Measurements from ENCODE around the gene AVPR2.

The AVPR2 gene

GRCh38 chrX:153903991-153904957, at the start of gene AVPR2:
Gene AVPR2, plus strand, starts transcription at chrX:153904673. Its CDS starts 473 bp downstream, at chrX:153905146.
- DNase-seq (ENCODE audit: low read depth), result no peak

GRCh38 chrX:153854702-153855101, 49.8 kb upstream of the AVPR2 start:
- DNase-seq (ENCODE audit: low read depth), result no peak

GRCh38 chrX:153857348-153857903, 47.0 kb upstream of the AVPR2 start:
- no peak for DNase-seq (ENCODE audit: low read depth)

GRCh38 chrX:153861151-153861550, 43.3 kb upstream of the AVPR2 start:
- DNase-seq (ENCODE audit: low read depth), result no peak

DNA sequence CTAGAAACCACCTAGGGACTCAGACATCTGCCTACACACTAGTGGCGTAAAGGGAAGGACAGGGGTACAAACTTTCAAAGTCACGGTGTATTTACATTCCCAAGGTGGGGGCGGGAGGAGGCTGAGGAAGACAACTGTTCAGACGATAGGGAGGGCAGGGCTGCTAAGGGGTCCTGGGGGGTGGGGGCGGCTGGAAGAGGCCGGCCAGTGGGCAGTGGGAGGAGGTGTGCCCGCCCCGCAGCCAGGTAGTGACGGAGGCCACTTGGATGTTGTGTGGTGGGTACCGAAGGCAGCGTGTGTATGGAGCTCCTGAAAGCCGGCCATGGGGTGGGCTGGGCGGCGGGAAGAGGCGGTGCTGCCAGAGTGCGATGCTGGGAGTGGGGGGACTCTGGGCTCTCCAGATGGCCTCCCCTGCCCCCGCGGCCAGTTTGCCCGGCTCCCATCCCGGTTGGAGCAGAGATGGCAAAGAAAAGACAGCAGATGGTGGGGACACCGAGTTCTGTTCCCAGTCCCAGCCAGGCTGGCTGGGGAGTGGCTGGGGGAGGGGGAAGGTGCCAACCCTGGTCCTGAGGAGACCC, 42.7 kb upstream of the AVPR2 start:
- no peak for DNase-seq (ENCODE audit: low read depth)

GRCh38 chrX:153862369-153863250, 41.9 kb upstream of the AVPR2 start:
- DNase-seq (ENCODE audit: low read depth), result no peak

DNA sequence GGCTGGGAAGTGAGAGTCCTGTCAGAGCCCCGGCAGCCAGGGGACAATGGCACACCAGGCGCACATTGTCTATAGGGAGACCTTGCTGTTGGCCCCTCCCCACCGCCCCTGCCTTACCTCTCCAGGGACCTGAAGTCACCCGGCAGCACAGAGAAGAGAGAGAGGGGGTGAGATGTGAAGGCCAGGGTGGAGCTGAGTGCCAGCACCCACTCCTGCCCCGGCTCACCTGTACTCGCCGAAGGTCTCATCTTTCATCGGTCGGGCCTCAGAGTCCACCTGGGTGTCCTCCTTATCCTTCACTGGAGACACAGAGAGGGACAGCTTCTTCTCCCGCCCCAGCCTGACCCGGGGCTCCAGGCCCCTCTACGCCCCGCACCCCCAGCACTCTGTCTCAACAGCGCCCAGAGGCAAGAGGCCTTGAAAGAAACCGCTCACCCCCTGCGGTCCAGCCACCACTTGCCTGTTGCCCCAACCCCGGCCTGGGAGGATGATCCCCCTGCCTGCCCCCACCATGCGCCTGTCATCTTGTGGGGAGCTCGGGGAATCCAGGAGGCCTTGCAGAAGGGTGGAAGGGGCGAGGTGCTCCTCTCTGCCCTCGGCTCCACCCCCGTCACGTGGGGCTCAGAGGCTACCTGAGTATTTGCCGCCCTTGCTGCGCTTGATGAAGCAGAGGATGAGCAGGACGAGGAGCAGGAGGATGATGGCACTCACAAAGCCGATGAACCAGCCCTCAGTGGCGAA, 41.1 kb upstream of the AVPR2 start:
- DNase-seq (ENCODE audit: low read depth), result no peak

- DNase-seq (ENCODE audit: low read depth), result no peak
These were observed 40.4 kb upstream of the AVPR2 start for GRCh38 chrX:153864101-153864500.

- DNase-seq (ENCODE audit: low read depth), result no peak
These were observed 39.7 kb upstream of the AVPR2 start for GRCh38 chrX:153864561-153865320.

DNA sequence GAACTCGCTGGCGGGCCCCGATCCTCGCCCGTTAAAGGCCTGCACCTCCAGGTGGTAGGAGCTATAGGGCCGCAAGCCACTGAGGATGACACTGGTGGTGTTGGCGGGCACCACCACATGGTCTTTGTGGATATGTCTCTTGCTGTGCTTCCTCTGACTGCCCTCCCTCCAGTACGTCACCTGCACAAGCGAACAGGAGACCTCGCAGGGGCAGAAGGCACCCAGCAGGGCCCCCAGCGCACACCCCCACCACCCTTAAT, 39.2 kb upstream of the AVPR2 start:
- DNase-seq (ENCODE audit: low read depth), result no peak

DNA sequence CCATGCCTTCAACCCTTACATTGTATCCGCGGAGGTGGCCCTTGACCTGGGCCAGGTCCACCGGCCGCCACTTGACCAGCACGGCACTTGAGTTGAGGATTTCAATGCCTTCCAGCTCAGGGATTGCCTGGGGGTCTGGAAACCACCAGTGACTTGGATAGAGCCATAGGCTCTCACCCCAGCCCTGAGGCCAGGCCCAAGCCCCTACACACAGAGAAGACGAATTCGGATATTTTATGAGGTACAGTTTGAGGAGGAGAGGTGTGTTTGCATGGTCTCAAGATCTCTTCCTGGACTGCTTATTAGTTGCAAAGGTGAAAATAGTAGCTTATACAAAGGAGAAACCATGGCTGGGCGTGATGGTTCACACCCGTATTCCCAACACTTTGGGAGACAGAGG, 38.8 kb upstream of the AVPR2 start:
- no peak for DNase-seq (ENCODE audit: low read depth)

- DNase-seq (ENCODE audit: low read depth), result no peak
These were observed 38.0 kb upstream of the AVPR2 start for GRCh38 chrX:153866302-153867019.

GRCh38 chrX:153867139-153867538, 37.3 kb upstream of the AVPR2 start:
- no peak for DNase-seq (ENCODE audit: low read depth)

- DNase-seq (ENCODE audit: low read depth), result no peak
These were observed 36.8 kb upstream of the AVPR2 start for GRCh38 chrX:153867671-153868070.

DNA sequence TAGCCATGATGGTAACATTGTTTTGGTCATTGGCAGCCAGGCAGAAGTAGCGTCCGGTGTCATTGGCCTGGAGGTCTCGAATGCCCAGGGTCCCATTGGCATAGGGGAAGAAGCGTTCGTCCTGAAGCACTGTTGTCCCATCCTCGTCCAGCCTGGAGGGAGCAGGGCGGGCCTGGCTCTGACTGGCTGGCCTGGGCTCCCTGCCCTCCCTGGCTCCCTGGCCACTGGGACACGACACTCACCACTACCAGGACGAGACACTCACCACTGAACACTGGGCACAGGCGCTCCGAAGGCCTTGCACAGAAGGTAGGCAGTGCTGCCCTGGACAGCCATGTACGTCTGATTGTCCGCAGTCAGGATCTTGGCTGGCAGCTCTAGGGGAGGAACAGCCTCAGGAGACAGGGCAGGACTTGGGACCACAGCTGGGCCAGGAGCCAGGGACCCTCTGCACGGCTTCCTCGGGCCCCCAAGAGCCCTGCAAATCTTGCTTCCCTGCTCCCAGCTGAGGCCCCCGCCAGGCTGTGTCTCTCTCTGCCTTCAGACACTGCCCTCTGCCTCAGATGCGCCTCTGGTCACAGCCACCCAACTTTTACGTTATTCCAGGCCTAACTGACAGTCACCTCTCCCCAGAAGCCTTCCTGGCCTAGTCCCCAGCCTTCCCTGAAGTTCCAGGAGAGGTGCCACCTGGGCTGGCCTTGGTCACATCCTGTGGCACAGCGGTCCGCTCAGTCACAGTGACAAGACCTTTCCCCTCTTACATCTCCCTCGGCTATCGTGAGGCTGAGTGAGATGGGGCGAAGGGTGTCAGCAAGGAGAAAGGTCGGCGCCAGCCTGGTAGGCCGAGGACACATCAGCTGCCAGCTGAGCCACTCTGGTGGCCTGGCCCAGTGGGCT, 35.6 kb upstream of the AVPR2 start:
- no peak for DNase-seq (ENCODE audit: low read depth)

GRCh38 chrX:153869473-153870287, 34.8 kb upstream of the AVPR2 start:
- DNase-seq (ENCODE audit: low read depth), result no peak

DNA sequence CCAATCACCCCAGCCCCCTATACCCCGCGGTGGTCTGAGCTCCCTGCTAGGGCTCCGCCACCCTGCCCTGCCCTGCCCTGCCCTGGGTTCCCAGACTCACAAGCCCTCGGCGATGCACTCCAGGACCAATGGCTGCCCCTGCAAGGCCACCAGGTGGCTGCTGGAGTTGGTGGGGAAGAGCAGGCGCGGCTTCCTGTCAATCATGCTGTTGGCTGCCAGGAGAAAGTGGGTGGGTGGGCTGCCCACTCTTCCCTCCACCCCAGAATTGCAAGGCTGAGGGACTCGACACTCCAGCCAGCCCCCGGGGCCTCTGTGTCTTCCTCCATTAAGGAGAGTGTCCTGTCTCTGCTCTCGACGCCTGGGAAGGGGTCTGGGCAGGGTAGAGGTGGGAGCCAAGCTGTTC, 34.2 kb upstream of the AVPR2 start:
- no peak for DNase-seq (ENCODE audit: low read depth)

DNA sequence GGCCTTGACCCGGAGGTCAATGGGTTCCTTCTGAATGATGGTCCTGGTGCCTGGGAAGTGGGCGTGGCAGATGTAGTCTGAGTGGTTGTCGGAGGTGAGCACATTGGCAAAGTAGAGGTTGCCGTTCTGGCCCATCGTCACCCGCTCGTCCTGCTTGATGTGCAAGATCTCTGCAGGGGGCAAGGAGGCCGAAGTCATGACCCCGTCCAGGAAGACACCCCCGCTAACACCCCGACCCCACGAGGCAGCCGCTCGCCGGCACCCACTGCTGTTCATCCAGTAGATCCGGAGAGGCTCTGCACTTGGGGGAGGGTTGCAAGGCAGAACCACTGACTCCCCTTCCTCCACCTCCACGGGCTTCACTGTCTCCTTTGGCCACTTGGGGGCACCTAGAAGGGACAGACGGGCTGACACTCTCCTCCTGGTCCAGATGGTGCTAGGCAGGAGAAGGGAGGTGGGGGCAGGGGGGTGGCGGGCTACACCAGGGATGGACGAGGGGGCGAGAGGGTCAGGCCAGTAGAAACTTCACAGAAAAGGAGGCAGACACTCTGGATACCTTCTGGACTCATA, 33.6 kb upstream of the AVPR2 start:
- no peak for DNase-seq (ENCODE audit: low read depth)

Measured in iris pigment epithelial cell (primary cell).